HuH-7 (cell line): ENCODE results near the gene VSIG4.
"Not testable (repeated sequence)": the region's sequence is repeated elsewhere in the genome, so short reads cannot be mapped to it uniquely, and the experiment has no call there.

Source experiments
- DNase-seq: peaks from one replicate; pipeline ENCODE4 v3.0.0; 2011; ENCODE audit warnings: low spot score

The VSIG4 gene, protein sequence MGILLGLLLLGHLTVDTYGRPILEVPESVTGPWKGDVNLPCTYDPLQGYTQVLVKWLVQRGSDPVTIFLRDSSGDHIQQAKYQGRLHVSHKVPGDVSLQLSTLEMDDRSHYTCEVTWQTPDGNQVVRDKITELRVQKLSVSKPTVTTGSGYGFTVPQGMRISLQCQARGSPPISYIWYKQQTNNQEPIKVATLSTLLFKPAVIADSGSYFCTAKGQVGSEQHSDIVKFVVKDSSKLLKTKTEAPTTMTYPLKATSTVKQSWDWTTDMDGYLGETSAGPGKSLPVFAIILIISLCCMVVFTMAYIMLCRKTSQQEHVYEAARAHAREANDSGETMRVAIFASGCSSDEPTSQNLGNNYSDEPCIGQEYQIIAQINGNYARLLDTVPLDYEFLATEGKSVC

GRCh38 chrX:66039944-66040343 is at the start of gene VSIG4:
TSS of gene VSIG4 (minus strand) at chrX:66040080. CDS start at chrX:66039998, 82 bp downstream.
- no peak for DNase-seq

DNA sequence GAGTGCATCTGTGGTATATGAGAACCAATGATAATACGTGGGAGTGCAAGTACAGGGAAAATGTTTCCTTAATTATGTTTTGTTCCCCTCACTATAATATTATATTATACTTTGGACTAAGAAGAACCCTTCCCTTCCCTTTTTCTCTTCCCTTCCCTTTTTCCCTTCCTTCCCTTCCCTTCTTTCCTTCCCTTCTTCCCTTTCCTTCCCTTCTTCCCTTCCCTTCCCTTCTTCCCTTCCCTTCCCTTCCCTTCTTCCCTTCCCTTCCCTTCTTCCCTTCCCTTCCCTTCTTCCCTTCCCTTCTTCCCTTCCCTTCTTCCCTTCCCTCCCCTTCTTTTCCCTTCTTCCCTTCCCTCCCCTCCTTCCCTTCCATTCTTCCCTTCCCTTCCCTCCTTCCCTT is 36.9 kb upstream of the VSIG4 start:
- DNase-seq: no peak

DNA sequence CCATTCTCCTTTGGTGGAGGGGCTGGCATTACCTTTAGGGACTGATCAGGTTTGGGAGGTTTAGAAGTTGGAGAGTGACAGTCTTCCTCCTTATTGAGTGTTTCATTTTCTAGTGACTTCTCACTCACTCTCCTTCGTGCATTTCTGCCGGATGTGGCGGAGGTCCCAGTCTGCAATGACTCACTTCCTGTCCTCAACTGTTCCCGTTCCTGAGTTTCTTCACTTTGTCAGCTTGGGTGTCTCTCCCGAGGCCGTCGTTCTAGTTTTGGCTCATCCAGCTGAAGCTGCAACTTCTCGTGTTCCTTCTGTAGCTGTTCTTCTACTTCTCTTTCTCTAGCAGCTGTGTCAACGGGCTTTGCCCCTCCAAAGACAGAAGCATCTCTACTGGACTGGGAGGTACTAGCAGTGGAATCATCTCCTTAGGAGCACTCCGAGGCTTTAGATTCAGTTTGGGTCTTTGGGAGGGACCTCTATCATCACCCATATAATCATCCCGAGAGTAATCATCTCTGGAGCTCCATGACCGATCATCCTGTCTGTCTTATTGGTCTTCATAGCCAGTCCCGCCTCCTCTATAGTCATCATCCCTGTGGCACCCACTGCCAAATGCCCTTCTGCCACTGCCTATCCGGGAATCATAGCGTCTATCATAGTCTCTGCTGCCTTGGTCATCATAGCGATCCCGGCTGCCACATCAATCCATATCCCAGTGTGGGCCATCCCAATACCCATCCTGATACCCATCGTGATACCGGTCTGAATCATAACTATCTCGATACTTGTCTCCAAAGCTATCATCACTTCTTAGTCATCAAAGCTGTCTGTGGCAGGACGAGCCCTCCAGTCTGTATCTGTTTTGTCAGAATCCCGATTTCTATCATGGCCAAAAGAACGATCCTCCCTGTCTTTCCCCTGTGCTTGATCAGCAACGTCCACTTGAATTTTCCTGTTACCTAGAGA is 35.3 kb upstream of the VSIG4 start:
- no peak for DNase-seq

- no peak for DNase-seq
Observed at GRCh38 chrX:66071126-66071525, 31.2 kb upstream of the VSIG4 start.

GRCh38 chrX:66064261-66064660 is 24.4 kb upstream of the VSIG4 start:
- no peak for DNase-seq

DNA sequence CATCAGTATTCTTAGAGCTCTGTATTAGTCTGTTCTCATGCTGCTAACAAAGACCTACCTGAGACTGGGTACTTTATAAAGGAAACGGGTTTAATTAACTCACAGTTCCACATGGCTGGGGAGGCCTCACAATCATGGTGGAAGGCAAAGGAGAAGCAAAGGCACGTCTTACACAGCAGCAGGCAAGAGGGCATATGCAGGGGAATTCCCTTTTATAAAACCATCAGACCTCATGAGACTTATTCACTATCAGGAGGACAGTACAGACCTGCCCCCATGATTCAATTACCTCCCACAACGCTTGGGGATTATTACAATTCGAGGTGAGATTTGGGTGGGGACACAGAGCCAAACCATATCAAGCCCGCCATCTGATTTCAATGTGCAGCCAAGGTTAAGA is 17.1 kb upstream of the VSIG4 start:
- not testable (repeated sequence) for DNase-seq

DNA sequence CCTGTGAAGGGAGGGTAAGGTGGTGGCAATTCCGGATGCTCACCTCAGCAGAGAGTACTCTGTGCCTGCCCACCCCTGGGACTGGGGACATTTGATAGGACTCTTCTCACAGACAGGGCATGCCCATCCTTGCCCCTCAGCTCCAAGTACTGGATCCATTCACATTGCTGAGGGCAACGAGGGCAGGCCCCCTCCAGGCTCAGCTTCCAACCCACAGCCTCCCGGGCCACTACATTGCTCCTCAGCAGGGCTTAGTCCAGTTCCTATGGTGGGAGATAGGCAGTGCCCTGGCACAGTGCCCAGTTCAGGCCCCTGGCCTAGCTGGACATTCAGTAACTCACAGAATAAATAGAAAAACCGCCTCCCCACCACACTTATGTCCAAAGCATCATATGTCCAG is 15.1 kb upstream of the VSIG4 start:
- no peak for DNase-seq

GRCh38 chrX:66053414-66053813 is 13.5 kb upstream of the VSIG4 start:
- DNase-seq: no peak

DNA sequence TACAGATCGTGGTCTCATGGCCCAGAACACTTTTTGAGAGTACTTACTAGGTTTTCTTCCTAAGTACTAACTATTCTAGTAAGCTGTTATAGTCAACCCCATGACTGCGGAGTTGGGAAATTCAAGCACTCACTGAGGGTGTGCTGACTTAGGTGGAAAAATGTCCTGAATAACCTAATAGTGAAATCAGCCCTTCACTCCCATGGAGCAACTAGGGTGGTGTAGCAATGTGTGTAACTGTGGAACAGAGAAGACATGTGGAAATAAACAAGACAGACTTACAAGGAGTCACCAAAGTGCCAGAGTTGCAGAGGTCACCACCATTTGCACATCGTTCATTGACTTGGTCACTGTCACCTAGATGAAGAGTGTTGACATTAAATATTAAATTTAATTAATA is 12.1 kb upstream of the VSIG4 start:
- DNase-seq: no peak

- no peak for DNase-seq
Observed at GRCh38 chrX:66050140-66050569, 10.3 kb upstream of the VSIG4 start.

DNA sequence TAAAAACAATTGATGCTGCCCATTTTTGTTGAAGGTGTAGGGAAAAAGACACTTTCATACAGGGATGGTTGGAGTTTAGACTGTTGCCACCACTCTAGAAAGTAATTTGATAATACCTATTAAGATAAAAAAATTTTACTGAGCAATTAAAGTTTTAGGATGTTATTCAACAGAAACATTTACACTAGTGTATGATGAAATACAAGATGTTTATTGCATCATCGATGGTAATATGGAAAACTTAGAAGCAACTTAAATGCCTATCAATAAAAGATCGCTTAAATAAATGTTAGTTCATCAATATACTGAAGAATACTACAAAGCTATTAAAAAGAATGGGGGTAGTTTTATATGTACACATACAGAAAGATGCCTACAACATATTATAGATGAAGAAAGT is 9.2 kb upstream of the VSIG4 start:
- DNase-seq: no peak

DNA sequence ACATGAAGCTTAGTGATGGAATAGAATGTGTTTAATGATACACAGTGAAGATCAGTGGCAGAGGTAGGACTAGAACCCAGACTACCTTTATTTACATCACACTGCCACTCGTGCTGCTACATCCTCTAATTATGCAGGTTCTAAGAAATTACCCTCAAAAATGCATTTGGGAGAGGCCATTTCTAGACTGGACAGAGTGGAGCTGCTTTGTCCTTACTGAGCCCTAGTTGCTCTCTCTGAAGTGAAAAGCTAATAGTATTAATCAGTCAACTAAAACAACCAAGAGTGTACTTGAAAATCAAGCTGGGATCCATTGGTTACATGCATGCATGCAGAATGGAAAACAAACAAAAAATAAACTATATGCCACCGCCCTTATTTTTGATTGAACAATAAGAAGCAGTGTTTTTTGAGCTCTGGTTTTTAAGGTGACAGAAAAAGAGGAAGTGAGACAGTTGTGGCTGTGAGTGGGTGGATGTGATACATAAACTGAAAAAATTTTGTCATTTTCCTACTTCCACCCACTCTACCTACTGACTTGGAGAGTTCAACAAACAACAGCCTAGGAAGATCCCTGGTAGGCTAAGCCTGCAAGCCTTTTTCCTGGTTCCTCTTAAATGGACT is 6.8 kb upstream of the VSIG4 start:
- DNase-seq: no peak

DNA sequence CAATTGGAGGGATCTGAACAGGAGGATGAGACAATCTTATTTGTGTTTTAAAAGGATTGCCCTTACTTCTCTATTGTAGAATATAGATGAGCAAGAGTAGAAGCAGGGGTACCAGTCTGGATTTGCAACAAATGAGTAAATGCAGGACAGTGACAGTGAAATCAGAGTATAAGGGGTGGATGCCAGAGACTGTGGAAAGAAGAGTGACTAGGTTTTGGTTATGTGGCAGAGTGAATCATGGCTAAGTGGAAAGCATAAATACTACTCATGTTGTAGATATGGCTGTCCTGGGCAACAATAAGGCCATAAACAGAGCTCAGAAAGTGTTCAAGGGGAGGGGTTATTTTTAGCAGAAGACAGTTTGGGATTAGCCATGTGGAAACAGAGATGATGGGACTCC is 6.0 kb upstream of the VSIG4 start:
- DNase-seq: no peak

DNA sequence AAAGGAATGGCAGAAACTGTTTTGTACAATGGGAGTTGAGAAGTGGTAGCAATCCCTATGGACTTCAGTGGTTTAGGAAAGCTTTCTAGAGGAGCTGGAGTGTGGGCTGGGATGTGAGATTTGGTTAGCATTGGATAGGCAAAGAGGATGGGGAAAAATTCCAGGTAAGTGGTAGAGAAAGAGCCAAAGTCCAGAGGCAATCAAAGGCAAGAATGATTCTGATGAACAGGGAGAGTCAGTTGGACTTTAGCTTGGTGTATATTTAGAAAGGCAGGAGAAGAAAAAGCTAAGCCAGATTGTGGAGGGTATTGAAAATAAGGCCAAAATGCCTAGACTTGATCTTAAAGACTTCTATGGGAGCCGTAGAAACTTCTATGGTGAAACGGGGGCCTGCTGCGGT is 3.7 kb upstream of the VSIG4 start:
- no peak for DNase-seq

- no peak for DNase-seq
Observed at GRCh38 chrX:66042307-66043077, 2.6 kb upstream of the VSIG4 start.

GRCh38 chrX:66038115-66038514 is 1.8 kb downstream of the VSIG4 start:
- DNase-seq: no peak

- DNase-seq: no peak
Observed at GRCh38 chrX:66036231-66036630, 3.6 kb downstream of the VSIG4 start.

- DNase-seq: no peak
Observed at GRCh38 chrX:66035667-66036066, 4.2 kb downstream of the VSIG4 start.

- peak; percentile 3 for DNase-seq
Observed at GRCh38 chrX:66030505-66031317, 9.2 kb downstream of the VSIG4 start.

DNA sequence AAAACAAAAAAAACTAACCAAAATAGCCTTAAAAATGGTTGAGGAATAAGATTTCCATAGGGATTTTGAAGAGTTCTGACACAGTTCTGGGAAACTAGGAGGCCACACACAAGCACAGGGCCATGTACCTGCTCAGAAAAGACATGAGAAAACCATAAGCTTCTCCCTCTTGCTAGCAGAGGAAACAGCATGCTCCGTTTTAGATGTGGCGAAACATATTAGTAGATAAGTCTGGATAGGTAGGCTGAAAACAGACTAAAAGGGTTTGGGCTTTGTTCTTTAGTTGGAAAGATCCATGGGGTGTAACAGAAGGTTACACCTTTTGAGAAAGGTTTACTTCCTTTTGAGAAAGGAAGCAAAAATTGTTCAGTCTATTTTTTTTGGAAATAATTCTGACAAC is 10.9 kb downstream of the VSIG4 start:
- no peak for DNase-seq

GRCh38 chrX:66024570-66024969 is 15.3 kb downstream of the VSIG4 start:
- DNase-seq: no peak
